Measurements from ENCODE around the gene ULK4.

GRCh38 chr3:41863024-41863423 lies 98.9 kb downstream of the ULK4 start:
- TF ChIP-seq POLR2AphosphoS5 (IDR thresholded peaks at IDR 0.05; ENCODE audit: low read depth, low read length) (no peak), EP300 (IDR thresholded peaks at IDR 0.05; ENCODE audit: borderline replicate concordance in 1 of 2, low read depth in 1 of 2, low read length in 1 of 2) (no peak), REST (IDR thresholded peaks at IDR 0.05; ENCODE audit: low read depth, low read length) (no peak), NRF1 (IDR thresholded peaks at IDR 0.05; ENCODE audit: low read depth, low read length) (no peak), MAX (IDR thresholded peaks at IDR 0.05; ENCODE audit: low read depth) (no peak), EZH2phosphoT487 (IDR thresholded peaks at IDR 0.05; ENCODE audit: borderline replicate concordance, low read depth) (no peak), YY1 (IDR thresholded peaks at IDR 0.05; ENCODE audit: low read depth) (no peak), MXI1 (IDR thresholded peaks at IDR 0.05; ENCODE audit: low read depth, low read length) (no peak), MEF2A (IDR thresholded peaks at IDR 0.05; ENCODE audit: borderline replicate concordance, low read depth) (no peak), FOXM1 (IDR thresholded peaks at IDR 0.05; ENCODE audit: low read depth) (no peak)
- TF ChIP-seq, protein P1, sequence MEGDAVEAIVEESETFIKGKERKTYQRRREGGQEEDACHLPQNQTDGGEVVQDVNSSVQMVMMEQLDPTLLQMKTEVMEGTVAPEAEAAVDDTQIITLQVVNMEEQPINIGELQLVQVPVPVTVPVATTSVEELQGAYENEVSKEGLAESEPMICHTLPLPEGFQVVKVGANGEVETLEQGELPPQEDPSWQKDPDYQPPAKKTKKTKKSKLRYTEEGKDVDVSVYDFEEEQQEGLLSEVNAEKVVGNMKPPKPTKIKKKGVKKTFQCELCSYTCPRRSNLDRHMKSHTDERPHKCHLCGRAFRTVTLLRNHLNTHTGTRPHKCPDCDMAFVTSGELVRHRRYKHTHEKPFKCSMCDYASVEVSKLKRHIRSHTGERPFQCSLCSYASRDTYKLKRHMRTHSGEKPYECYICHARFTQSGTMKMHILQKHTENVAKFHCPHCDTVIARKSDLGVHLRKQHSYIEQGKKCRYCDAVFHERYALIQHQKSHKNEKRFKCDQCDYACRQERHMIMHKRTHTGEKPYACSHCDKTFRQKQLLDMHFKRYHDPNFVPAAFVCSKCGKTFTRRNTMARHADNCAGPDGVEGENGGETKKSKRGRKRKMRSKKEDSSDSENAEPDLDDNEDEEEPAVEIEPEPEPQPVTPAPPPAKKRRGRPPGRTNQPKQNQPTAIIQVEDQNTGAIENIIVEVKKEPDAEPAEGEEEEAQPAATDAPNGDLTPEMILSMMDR (IDR thresholded peaks at IDR 0.05) = no peak
- TF ChIP-seq, protein P2, sequence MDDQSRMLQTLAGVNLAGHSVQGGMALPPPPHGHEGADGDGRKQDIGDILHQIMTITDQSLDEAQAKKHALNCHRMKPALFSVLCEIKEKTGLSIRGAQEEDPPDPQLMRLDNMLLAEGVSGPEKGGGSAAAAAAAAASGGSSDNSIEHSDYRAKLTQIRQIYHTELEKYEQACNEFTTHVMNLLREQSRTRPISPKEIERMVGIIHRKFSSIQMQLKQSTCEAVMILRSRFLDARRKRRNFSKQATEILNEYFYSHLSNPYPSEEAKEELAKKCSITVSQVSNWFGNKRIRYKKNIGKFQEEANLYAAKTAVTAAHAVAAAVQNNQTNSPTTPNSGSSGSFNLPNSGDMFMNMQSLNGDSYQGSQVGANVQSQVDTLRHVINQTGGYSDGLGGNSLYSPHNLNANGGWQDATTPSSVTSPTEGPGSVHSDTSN (IDR thresholded peaks at IDR 0.05) = no peak
